ENCODE measurements around the gene PRR12.

The PRR12 gene

DNA sequence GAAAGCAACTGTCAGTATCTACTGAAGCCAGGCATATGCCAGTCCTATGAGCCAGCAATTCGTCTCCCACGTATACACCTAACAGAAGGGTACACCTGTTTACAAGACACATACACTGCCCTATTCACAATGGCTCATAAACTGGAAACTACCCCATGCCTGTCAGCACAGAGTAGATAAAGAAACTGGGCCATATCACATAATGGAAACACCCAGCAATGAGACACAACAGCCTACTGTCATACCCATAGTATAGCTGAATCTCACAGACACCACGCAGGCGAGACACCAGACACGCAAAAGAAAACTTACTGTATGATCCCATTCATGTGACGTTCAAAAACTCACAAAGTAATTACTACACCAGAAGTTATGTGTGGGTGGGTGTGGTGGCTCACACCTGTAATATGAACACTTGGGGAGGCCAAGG, 26.4 kb upstream of the PRR12 start:
- no peak overlapping the region for H3K4me3 ChIP-seq (ENCODE audit: low read depth, low read length)
- TF ChIP-seq, protein P1, sequence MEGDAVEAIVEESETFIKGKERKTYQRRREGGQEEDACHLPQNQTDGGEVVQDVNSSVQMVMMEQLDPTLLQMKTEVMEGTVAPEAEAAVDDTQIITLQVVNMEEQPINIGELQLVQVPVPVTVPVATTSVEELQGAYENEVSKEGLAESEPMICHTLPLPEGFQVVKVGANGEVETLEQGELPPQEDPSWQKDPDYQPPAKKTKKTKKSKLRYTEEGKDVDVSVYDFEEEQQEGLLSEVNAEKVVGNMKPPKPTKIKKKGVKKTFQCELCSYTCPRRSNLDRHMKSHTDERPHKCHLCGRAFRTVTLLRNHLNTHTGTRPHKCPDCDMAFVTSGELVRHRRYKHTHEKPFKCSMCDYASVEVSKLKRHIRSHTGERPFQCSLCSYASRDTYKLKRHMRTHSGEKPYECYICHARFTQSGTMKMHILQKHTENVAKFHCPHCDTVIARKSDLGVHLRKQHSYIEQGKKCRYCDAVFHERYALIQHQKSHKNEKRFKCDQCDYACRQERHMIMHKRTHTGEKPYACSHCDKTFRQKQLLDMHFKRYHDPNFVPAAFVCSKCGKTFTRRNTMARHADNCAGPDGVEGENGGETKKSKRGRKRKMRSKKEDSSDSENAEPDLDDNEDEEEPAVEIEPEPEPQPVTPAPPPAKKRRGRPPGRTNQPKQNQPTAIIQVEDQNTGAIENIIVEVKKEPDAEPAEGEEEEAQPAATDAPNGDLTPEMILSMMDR (conservative IDR thresholded peaks at IDR 0.05; ENCODE audit: low read depth, low read length) = no peak
- DNase-seq (ENCODE audit: low read depth) = no peak

- DNase-seq (ENCODE audit: low read depth) = peak; percentile 70
- H3K4me3 ChIP-seq (ENCODE audit: low read depth, low read length) = no peak overlapping the region
Measured at GRCh38 chr19:49565261-49565660, 25.7 kb upstream of the PRR12 start.

GRCh38 chr19:49566302-49566701, 24.7 kb upstream of the PRR12 start:
- no peak for DNase-seq (ENCODE audit: low read depth)
- H3K4me3 ChIP-seq (ENCODE audit: low read depth, low read length) = no peak overlapping the region
- TF ChIP-seq, protein P1 (conservative IDR thresholded peaks at IDR 0.05; ENCODE audit: low read depth, low read length) = no peak

More at GRCh38 chr19:49565261-49565660, 25.7 kb upstream of the PRR12 start:
- TF ChIP-seq, protein P1 (conservative IDR thresholded peaks at IDR 0.05; ENCODE audit: low read depth, low read length) = no peak

GRCh38 chr19:49567861-49568441, 23.0 kb upstream of the PRR12 start:
- TF ChIP-seq, protein P1 (conservative IDR thresholded peaks at IDR 0.05; ENCODE audit: low read depth, low read length) = no peak
- DNase-seq (ENCODE audit: low read depth) = peak; percentile 46
- no peak overlapping the region for H3K4me3 ChIP-seq (ENCODE audit: low read depth, low read length)

GRCh38 chr19:49570138-49570856, 20.7 kb upstream of the PRR12 start:
- no peak overlapping the region for H3K4me3 ChIP-seq (ENCODE audit: low read depth, low read length)
- TF ChIP-seq, protein P1 (conservative IDR thresholded peaks at IDR 0.05; ENCODE audit: low read depth, low read length) = peak; percentile 100
- DNase-seq (ENCODE audit: low read depth) = peak; percentile 91

DNA sequence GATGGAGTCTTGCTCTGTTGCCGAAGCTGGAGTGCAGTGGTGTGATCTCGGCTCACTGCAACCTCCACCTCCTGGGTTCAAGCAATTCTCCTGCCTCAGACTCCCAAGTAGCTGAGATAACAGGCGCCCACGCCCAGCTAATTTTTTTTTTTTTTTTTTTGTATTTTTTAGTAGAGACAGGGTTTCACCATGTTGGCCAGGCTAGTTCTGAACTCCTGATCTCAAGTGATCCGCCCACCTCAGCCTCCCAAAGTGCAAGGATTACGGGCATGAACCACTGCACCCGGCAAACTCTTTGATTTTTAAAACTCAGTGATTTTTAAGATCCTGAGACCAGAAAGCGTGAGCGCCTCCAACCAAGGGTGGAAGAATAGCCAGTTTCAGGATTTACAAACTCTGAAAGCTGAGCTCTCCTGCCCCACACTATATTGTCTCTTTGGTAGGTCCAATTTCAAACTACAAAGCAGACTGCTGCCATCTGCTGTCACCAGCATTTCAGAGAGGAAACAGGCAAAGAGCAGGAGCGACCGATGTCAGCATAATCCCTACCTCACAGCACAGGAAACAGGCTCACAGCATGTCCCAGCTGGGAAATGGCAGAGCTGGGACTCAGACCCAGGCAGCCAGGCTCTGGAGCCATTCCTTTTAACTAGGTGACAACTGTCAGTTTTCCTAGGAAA, 19.8 kb upstream of the PRR12 start:
- TF ChIP-seq, protein P1 (conservative IDR thresholded peaks at IDR 0.05; ENCODE audit: low read depth, low read length) = no peak

More for the DNA sequence above, 19.8 kb upstream of the PRR12 start:
- no peak overlapping the region for H3K4me3 ChIP-seq (ENCODE audit: low read depth, low read length)
- no peak for DNase-seq (ENCODE audit: low read depth)

Measured in choroid plexus epithelial cell (primary cell).